Measurements from ENCODE around the gene PIRT. TPM values are rescaled to one million over a fixed set of nuclear protein-coding genes. Genes with fewer than 3 reads are reported as not detected.

Gene PIRT
- total RNA-seq, 2 donors from 2014 or later, result not detected

DNA sequence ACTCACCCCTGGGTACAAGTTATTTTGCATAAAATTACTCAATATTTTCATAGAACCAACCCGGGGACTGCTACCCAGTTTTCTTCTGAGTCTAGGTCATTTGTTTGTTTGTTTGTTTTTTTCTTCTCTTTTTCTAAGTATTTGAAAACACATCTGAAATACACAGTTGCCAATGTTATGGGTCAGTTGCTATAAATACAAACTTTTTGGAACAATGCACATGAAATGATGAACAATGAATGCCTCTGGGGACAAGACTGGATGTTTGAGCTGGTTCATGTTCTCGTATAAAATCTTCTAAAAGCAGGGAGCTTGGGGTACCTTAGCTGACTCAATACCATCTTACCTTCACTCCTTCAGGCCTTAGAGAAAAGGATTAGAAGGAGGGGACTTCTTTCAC is 64.5 kb downstream of the PIRT start:
- DNase-seq, result no peak
- Mint-ChIP-seq H3K27ac (no peak overlapping the region), H3K4me1 (ENCODE audit: low read depth) (no peaks in the 10 kb centered on the region), H3K4me3 (no peak overlapping the region), H3K27me3 (ENCODE audit: low read depth) (no peaks in the 10 kb centered on the region), H3K36me3 (ENCODE audit: insufficient read depth in 2 of 2) (peaks cover 4 to 5% of the 10 kb centered on the region in 2 donors), H3K9me3 (peaks cover 5 to 9% of the 10 kb centered on the region in 2 donors)
- no peak for ATAC-seq (replicated peaks in 1 of 2)

Other genes with a start within 250 kb of the PIRT start
- gene MYH3, start 180.8 kb downstream of the PIRT start, total RNA-seq, result 1 to 10 TPM; 4.6 to 5.4 TPM
- gene SCO1, start 140.6 kb downstream of the PIRT start, total RNA-seq, result 10 to 100 TPM; 27.8 to 32.2 TPM
- gene ADPRM, start 140.5 kb downstream of the PIRT start, total RNA-seq, result 10 to 100 TPM; 22.6 to 28.7 TPM
- gene TMEM220, start 108.1 kb downstream of the PIRT start, total RNA-seq, result 1 to 10 TPM in 1 of 2 donors, under 1 TPM in 1; 0.89 to 1.8 TPM
- gene TMEM238L, start 34.0 kb downstream of the PIRT start, total RNA-seq, result not detected

Data from activated T-cell treated with anti-CD3 and anti-CD28 coated beads, Interleukin-2, amount 50 U/mL, for 72 hours (primary cell).